Endothelial cell of umbilical vein (primary cell): Measurements from ENCODE around the gene SIM2. TPM values are rescaled to one million over a fixed set of nuclear protein-coding genes. Genes with fewer than 3 reads are reported as not detected.

Experiments
- BruUV-seq: library from RNA; stranded (reverse); fragments of 400-500 nt; replicated peaks from 2 replicates; lab custom pipeline; 2021; lab: Mats Ljungman, UMichigan
- CTCF ChIA-PET: fragments of 300-600, 350-600 bp; sonication (Branson Sonifier 250); formaldehyde crosslinking; loops from one replicate; lab custom pipeline; 2021; ENCODE audit warnings: antibody characterized with exemption, inconsistent platforms; lab: Charles Lee
- POLR2A ChIA-PET: fragments of 300-600, 350-600 bp; sonication (Branson Sonifier 250); formaldehyde crosslinking; loops from one replicate; lab custom pipeline; 2021; ENCODE audit warnings: antibody characterized with exemption, inconsistent platforms; lab: Charles Lee
- DNase-seq: peaks from one replicate; pipeline ENCODE4 v3.0.0-alpha.2; 2011; ENCODE audit warnings: low read depth, low spot score
- FAIRE-seq: peaks from 2 replicates; lab custom pipeline; 2011; peaks lifted over from hg19 to GRCh38; lab: Jason Lieb, UNC
- H2AFZ ChIP-seq: 2 replicates; pipeline ENCODE4 v1.6.0; 2012; ENCODE audit warnings: low read depth, low read length, control low read depth, inconsistent platforms
- H3K27ac ChIP-seq: 2 replicates; pipeline ENCODE4 v1.5.1; 2011; ENCODE audit warnings: low read depth, mild to moderate bottlenecking, control low read depth, low read length, moderate library complexity; ENCODE audit not compliant: insufficient read depth
- H3K27me3 ChIP-seq, 2 experiments: 2 replicates each; pipeline versions ENCODE4 v1.6.0 to v1.6.1; 2011; ENCODE audit warnings: low read length in 2 of 2, mixed read lengths in 1 of 2; ENCODE audit not compliant: control insufficient read depth in 2 of 2, insufficient read depth in 2 of 2
- H3K36me3 ChIP-seq, 2 experiments: 2 replicates in 1 of 2; 3 replicates in 1 of 2; pipeline ENCODE4 v1.5.1; 2011; ENCODE audit warnings: low read length in 2 of 2, mild to moderate bottlenecking in 1 of 2, moderate library complexity in 1 of 2; ENCODE audit not compliant: control insufficient read depth in 2 of 2, insufficient read depth in 2 of 2; ENCODE audit errors: extremely low read depth in 1 of 2
- H3K4me1 ChIP-seq: 3 replicates; pipeline ENCODE4 v1.5.1; 2011; ENCODE audit warnings: mild to moderate bottlenecking, low read length; ENCODE audit not compliant: control insufficient read depth, insufficient read depth; ENCODE audit errors: extremely low read depth
- H3K4me2 ChIP-seq: 2 replicates; pipeline ENCODE4 v1.6.1; 2011; ENCODE audit warnings: low read length, control low read depth, mixed read lengths; ENCODE audit not compliant: insufficient read depth
- H3K4me3 ChIP-seq, 3 experiments: fragments of 200-600 bp in 1 of 3; sonication (generic), shearing (Covaris generic) in 1 of 3; replicated peaks in 1 of 3; 2 replicates each; pipeline ENCODE4 v1.5.1; 2011 to 2016; ENCODE audit warnings: control low read depth in 3 of 3, low read length in 3 of 3, mild to moderate bottlenecking in 2 of 3, inconsistent platforms in 1 of 3, low read depth in 1 of 3, moderate library complexity in 1 of 3; ENCODE audit not compliant: insufficient read depth in 1 of 3
- H3K79me2 ChIP-seq: 2 replicates; pipeline ENCODE4 v1.6.0; 2012; ENCODE audit warnings: low read length, inconsistent platforms; ENCODE audit not compliant: control insufficient read depth, insufficient read depth
- H3K9ac ChIP-seq: replicated peaks from 2 replicates; pipeline ENCODE3; 2011; ENCODE audit warnings: low read length, control low read depth; ENCODE audit not compliant: insufficient read depth; ENCODE audit errors: extremely low read depth
- H3K9me1 ChIP-seq: replicated peaks from 3 replicates; pipeline ENCODE4 v1.6.0; 2011; ENCODE audit warnings: mild to moderate bottlenecking, low read length; ENCODE audit not compliant: control insufficient read depth, insufficient read depth; ENCODE audit errors: extremely low read depth
- H3K9me3 ChIP-seq: replicated peaks from 2 replicates; pipeline ENCODE4 v1.5.1; 2012; ENCODE audit warnings: low read length, inconsistent platforms; ENCODE audit not compliant: control insufficient read depth, insufficient read depth
- H4K20me1 ChIP-seq: replicated peaks from 2 replicates; pipeline ENCODE3; 2011; ENCODE audit warnings: mild to moderate bottlenecking, low read length; ENCODE audit not compliant: control insufficient read depth, insufficient read depth; ENCODE audit errors: extremely low read depth
- CTCF ChIP-seq, 2 donors: IDR thresholded peaks; 1 replicate in 1 of 2; 2 replicates in 1 of 2; pipeline ENCODE4 v1.5.1; 2011; ENCODE audit warnings: low read length in 2 of 2, mild to moderate bottlenecking in 2 of 2, moderate library complexity in 2 of 2, control low read depth in 1 of 2, inconsistent platforms in 1 of 2, low read depth in 1 of 2; ENCODE audit not compliant: insufficient read depth in 1 of 2; ENCODE audit errors: extremely low read depth in 1 of 2
- EZH2 ChIP-seq: IDR thresholded peaks from 2 replicates; pipeline ENCODE4 v1.6.1; 2012; ENCODE audit warnings: borderline replicate concordance, low read depth, mild to moderate bottlenecking, moderate library complexity, low read length, inconsistent platforms; ENCODE audit not compliant: severe bottlenecking
- FOS ChIP-seq: IDR thresholded peaks from 2 replicates; pipeline ENCODE4 v1.6.1; 2011; ENCODE audit warnings: mild to moderate bottlenecking, low read length, moderate library complexity, borderline replicate concordance; ENCODE audit not compliant: insufficient read depth
- GATA2 ChIP-seq: IDR thresholded peaks from 2 replicates; pipeline ENCODE4 v1.7.0; 2011; ENCODE audit warnings: low read depth, mild to moderate bottlenecking, moderate library complexity, mixed read lengths, low read length; ENCODE audit not compliant: insufficient read length, insufficient read depth
- JUN ChIP-seq: IDR thresholded peaks from 2 replicates; pipeline ENCODE4 v1.6.1; 2011; ENCODE audit warnings: borderline replicate concordance, low read depth; ENCODE audit not compliant: insufficient read length, insufficient read depth
- MAX ChIP-seq: IDR thresholded peaks from 2 replicates; pipeline ENCODE4 v1.6.1; 2011; ENCODE audit not compliant: insufficient read depth, insufficient read length
- MYC ChIP-seq: IDR thresholded peaks from one replicate; pipeline ENCODE4 v1.6.1; 2011; ENCODE audit warnings: mild to moderate bottlenecking, low read depth, low read length
- POLR2A ChIP-seq: IDR thresholded peaks from 2 replicates; pipeline ENCODE4 v1.6.1; 2012; ENCODE audit warnings: low read depth, mild to moderate bottlenecking, control low read depth, low read length
- POLR2AphosphoS5 ChIP-seq: IDR thresholded peaks from 2 replicates; pipeline ENCODE4 v1.6.1; 2012; ENCODE audit warnings: low read depth, mild to moderate bottlenecking, control low read depth, low read length, moderate library complexity; ENCODE audit not compliant: insufficient read depth
- dilution Hi-C: fragments of 300-500 bp; cut with MboI; formaldehyde crosslinking; loops from one replicate; pipeline ENCODE4 v1.15.0; 2019; ENCODE audit warnings: low sequenced_read_pairs; ENCODE audit not compliant: extremely low pct_ligation_motif_present
- intact Hi-C: fragments of 100-400 bp; cut with micrococcal nuclease; formaldehyde crosslinking; loops from one replicate; pipeline ENCODE4 v1.10.0; 2022
- polyA plus RNA-seq, 4 experiments: library from polyadenylated mRNA; depleted of rRNA in 3 of 4; stranded (reverse) in 3 of 4; unstranded in 1 of 4; fragments of >200 nt; gene quantifications; 2 replicates each; pipeline versions ENCODE4 v1.2.1 to v1.2.3, GENCODE V29; 2011 to 2012; ENCODE audit warnings: missing spikeins in 1 of 4
- total RNA-seq: library from RNA; stranded (reverse); gene quantifications from 2 replicates; pipeline ENCODE4 v1.2.3, GENCODE V29; 2021

Gene SIM2
- total and polyA plus RNA-seq, 2 donors (not counting 3 experiments of a cell fraction or from before 2014, with no cell fraction given), result not detected

- intact Hi-C loops, result no loop called here
- no peaks in the 10 kb centered on the region for H3K79me2 ChIP-seq
- H3K4me1 ChIP-seq, result no peaks in the 10 kb centered on the region
- no peaks in the 10 kb centered on the region for H3K36me3 ChIP-seq
- ChIA-PET POLR2A (no interaction called here), CTCF (interaction anchor here (1.0 to 1.8 kb wide), 5 partner anchors 10 to 134 kb away, joined by 3 to 6 read pairs (median 3); no protein-coding TSS in a partner anchor)
- no peak overlapping the region for H3K27ac ChIP-seq
- TF ChIP-seq MYC (no peak), FOS (no peak)
- H4K20me1 ChIP-seq, result no peaks in the 10 kb centered on the region
- H3K27me3 ChIP-seq, result no peaks in the 10 kb centered on the region
- H3K4me3 ChIP-seq, result no peak overlapping the region
- no peaks in the 10 kb centered on the region for H3K9me3 ChIP-seq
- dilution Hi-C loops, result no loop called here
- no peak overlapping the region for H2AFZ ChIP-seq
- H3K4me2 ChIP-seq, result no peak overlapping the region
- BruUV-seq, result no TSS peak
- DNase-seq (peak; percentile 16), FAIRE-seq (no peak)
- H3K9me1 ChIP-seq, result no peaks in the 10 kb centered on the region
- no peak overlapping the region for H3K9ac ChIP-seq
Observed at GRCh38 chr21:36783612-36784374, 84.9 kb downstream of the SIM2 start.

GRCh38 chr21:36784947-36785346 is 86.0 kb downstream of the SIM2 start:
- no peaks in the 10 kb centered on the region for H3K4me1 ChIP-seq
- no peak overlapping the region for H3K4me3 ChIP-seq
- no peak overlapping the region for H3K9ac ChIP-seq
- no peak for DNase-seq
- no peaks in the 10 kb centered on the region for H3K27me3 ChIP-seq
- no TSS peak for BruUV-seq
- no peak for FAIRE-seq
- H2AFZ ChIP-seq, result no peak overlapping the region
- intact Hi-C loops, result no loop called here
- no peak overlapping the region for H3K27ac ChIP-seq
- H3K4me2 ChIP-seq, result no peak overlapping the region
- H4K20me1 ChIP-seq, result no peaks in the 10 kb centered on the region
- H3K36me3 ChIP-seq, result no peaks in the 10 kb centered on the region
- no peaks in the 10 kb centered on the region for H3K9me3 ChIP-seq
- no peaks in the 10 kb centered on the region for H3K9me1 ChIP-seq
- ChIA-PET CTCF (interaction anchor here (1.2 to 1.4 kb wide), 2 partner anchors 26 to 132 kb away, joined by 3 to 6 read pairs; no protein-coding TSS in a partner anchor), POLR2A (no interaction called here)
- dilution Hi-C loops, result no loop called here
- no peaks in the 10 kb centered on the region for H3K79me2 ChIP-seq
- no peak for TF ChIP-seq JUN
- no peak for TF ChIP-seq FOS
- no peak for TF ChIP-seq MAX
- TF ChIP-seq EZH2, result no peak
- no peak for TF ChIP-seq MYC
- no peak for TF ChIP-seq GATA2
- no peak for TF ChIP-seq CTCF (IDR thresholded peaks at IDR 0.05; ENCODE audit: extremely low read depth in 1 of 2, insufficient read depth in 1 of 2, low read depth in 1 of 2, low read length in 2 of 2)
- no peak for TF ChIP-seq POLR2AphosphoS5
- TF ChIP-seq POLR2A, result no peak
